ENCODE data around the gene CIB4. TPM values are rescaled to one million over a fixed set of nuclear protein-coding genes. Genes with fewer than 3 reads are reported as not detected.

Gene CIB4
- total and polyA plus RNA-seq, 2 donors from 2014 or later = not detected

- Histone ChIP-seq H3K4me3 (ENCODE audit: low read length in 3 of 3) (no peak overlapping the region), H3K27me3 (ENCODE audit: control insufficient read depth, insufficient read depth, low read length) (no peaks in the 10 kb centered on the region), H3K27ac (ENCODE audit: low read depth in 2 of 2, low read length in 2 of 2) (no peak overlapping the region), H3K36me3 (ENCODE audit: control insufficient read depth in 2 of 3, insufficient read depth in 3 of 3, low read length in 3 of 3) (no peaks in the 10 kb centered on the region), H3K9me3 (ENCODE audit: control insufficient read depth in 2 of 3, insufficient read depth in 1 of 3, low read length in 3 of 3) (no peaks in the 10 kb centered on the region), H3K4me1 (ENCODE audit: control insufficient read depth in 2 of 3, insufficient read depth in 2 of 3, low read depth in 1 of 3, low read length in 3 of 3) (no peaks in the 10 kb centered on the region), H3K9ac (ENCODE audit: low read length in 3 of 3) (no peak overlapping the region)
- DNase-seq = no peak
- no peak for TF ChIP-seq CTCF (IDR thresholded peaks at IDR 0.05; ENCODE audit: borderline replicate concordance, extremely low read depth, insufficient read depth)
- FAIRE-seq = no peak
- intact Hi-C loops (cut with DNase I) = no loop called here
Observed at GRCh38 chr2:26571316-26571715, 69.8 kb downstream of the CIB4 start.

GRCh38 chr2:26570083-26570430 is 71.1 kb downstream of the CIB4 start:
- Histone ChIP-seq H3K4me1 (ENCODE audit: control insufficient read depth in 2 of 3, insufficient read depth in 2 of 3, low read depth in 1 of 3, low read length in 3 of 3) (no peaks in the 10 kb centered on the region), H3K27me3 (ENCODE audit: control insufficient read depth, insufficient read depth, low read length) (no peaks in the 10 kb centered on the region), H3K27ac (ENCODE audit: low read depth in 2 of 2, low read length in 2 of 2) (no peak overlapping the region), H3K4me3 (ENCODE audit: low read length in 3 of 3) (no peak overlapping the region), H3K36me3 (ENCODE audit: control insufficient read depth in 2 of 3, insufficient read depth in 3 of 3, low read length in 3 of 3) (no peaks in the 10 kb centered on the region), H3K9me3 (ENCODE audit: control insufficient read depth in 2 of 3, insufficient read depth in 1 of 3, low read length in 3 of 3) (no peaks in the 10 kb centered on the region), H3K9ac (ENCODE audit: low read length in 3 of 3) (no peak overlapping the region)
- intact Hi-C loops (cut with DNase I) = no loop called here
- TF ChIP-seq CTCF (IDR thresholded peaks at IDR 0.05; ENCODE audit: borderline replicate concordance, extremely low read depth, insufficient read depth) = no peak
- DNase-seq = peak in 1 of 5 donors; percentile 13
- FAIRE-seq = no peak

- H3K36me3 ChIP-seq (ENCODE audit: control insufficient read depth in 2 of 3, insufficient read depth in 3 of 3, low read length in 3 of 3) = no peaks in the 10 kb centered on the region
Observed at GRCh38 chr2:26569216-26570082, 71.7 kb downstream of the CIB4 start.

More at GRCh38 chr2:26569216-26570082, 71.7 kb downstream of the CIB4 start:
- Histone ChIP-seq H3K27ac (ENCODE audit: low read depth in 2 of 2, low read length in 2 of 2) (no peak overlapping the region), H3K9me3 (ENCODE audit: control insufficient read depth in 2 of 3, insufficient read depth in 1 of 3, low read length in 3 of 3) (no peaks in the 10 kb centered on the region), H3K4me3 (ENCODE audit: low read length in 3 of 3) (no peak overlapping the region), H3K27me3 (ENCODE audit: control insufficient read depth, insufficient read depth, low read length) (no peaks in the 10 kb centered on the region), H3K9ac (ENCODE audit: low read length in 3 of 3) (no peak overlapping the region), H3K4me1 (ENCODE audit: control insufficient read depth in 2 of 3, insufficient read depth in 2 of 3, low read depth in 1 of 3, low read length in 3 of 3) (no peaks in the 10 kb centered on the region)
- intact Hi-C loops (cut with DNase I) = no loop called here
- FAIRE-seq (no peak), DNase-seq (peak in 2 of 5 donors; percentile 12 to 34)
- no peak for TF ChIP-seq CTCF (IDR thresholded peaks at IDR 0.05; ENCODE audit: borderline replicate concordance, extremely low read depth, insufficient read depth)
